HepG2 (cell line): Measurements from ENCODE around the gene BCCIP. TPM values are rescaled to one million over a fixed set of nuclear protein-coding genes. Genes with fewer than 3 reads are reported as not detected.

Experiments
- ATAC-seq: fragments of 200-7000 bp; cut with Tn5 transposase; 3 replicates; pipeline ENCODE4 v1.9.1; 2020; ENCODE audit warnings: mild to moderate bottlenecking, moderate library complexity
- BruUV-seq: library from RNA; stranded (reverse); fragments of 400-500 nt; replicated peaks from 2 replicates; lab custom pipeline; 2021; lab: Mats Ljungman, UMichigan
- CTCF ChIA-PET: fragments of 300-600 bp; formaldehyde crosslinking; extraction: SDS; loops from one replicate; lab custom pipeline; 2021; ENCODE audit warnings: low total read pairs, inconsistent platforms, low intra/inter-chr PET ratio; lab: Yijun Ruan, JAX
- POLR2A ChIA-PET: fragments of 350-600 bp; sonication (Branson Sonifier 250); formaldehyde crosslinking; loops from one replicate; lab custom pipeline; 2020; ENCODE audit warnings: antibody characterized with exemption, inconsistent platforms; lab: Yijun Ruan, JAX
- DNase-seq: peaks from one replicate; pipeline ENCODE4 v3.0.0-alpha.2; 2015; ENCODE audit warnings: low spot score
- FAIRE-seq: peaks from 3 replicates; lab custom pipeline; 2011; peaks lifted over from hg19 to GRCh38; lab: Jason Lieb, UNC
- H2AFZ ChIP-seq: one replicate; pipeline ENCODE4 v1.6.1; 2011; ENCODE audit warnings: low read length, inconsistent platforms
- H3K27ac ChIP-seq: fragments of 300-600 bp; 3 replicates; pipeline ENCODE4 v1.8.0; 2011; ENCODE audit warnings: mixed run types, mild to moderate bottlenecking, mixed read lengths, low read length, inconsistent platforms; ENCODE audit not compliant: insufficient read depth; ENCODE audit errors: extremely low read length
- H3K27me3 ChIP-seq, 2 experiments: fragments of 200-600 bp in 1 of 2; 2 replicates in 1 of 2; 3 replicates in 1 of 2; pipeline versions ENCODE4 v1.6.0 to v1.8.0; 2011; ENCODE audit warnings: low read length in 2 of 2, mild to moderate bottlenecking in 2 of 2, moderate library complexity in 2 of 2, inconsistent platforms in 1 of 2; ENCODE audit not compliant: insufficient read depth in 2 of 2, control insufficient read depth in 1 of 2
- H3K36me3 ChIP-seq, 2 experiments: fragments of 200-600 bp in 1 of 2; replicated peaks in 1 of 2; 2 replicates in 1 of 2; 3 replicates in 1 of 2; pipeline versions ENCODE4 v1.5.1 to v1.8.0; 2011; ENCODE audit warnings: low read length in 2 of 2, inconsistent platforms in 1 of 2; ENCODE audit not compliant: insufficient read depth in 2 of 2, control insufficient read depth in 1 of 2
- H3K4me1 ChIP-seq: 2 replicates; pipeline ENCODE4 v1.5.1; 2012; ENCODE audit warnings: low read length, inconsistent platforms; ENCODE audit not compliant: insufficient read depth
- H3K4me2 ChIP-seq: 2 replicates; pipeline ENCODE4 v1.6.0; 2011; ENCODE audit warnings: low read depth, low read length, inconsistent platforms
- H3K4me3 ChIP-seq, 3 experiments: fragments of 200-600 bp in 1 of 3; sonication (generic), shearing (Covaris generic) in 1 of 3; replicated peaks in 1 of 3; 2 replicates each; pipeline ENCODE4 v1.5.1; 2011 to 2016; ENCODE audit warnings: low read length in 3 of 3, inconsistent platforms in 2 of 3, low read depth in 2 of 3, mild to moderate bottlenecking in 2 of 3, control low read depth in 1 of 3, mixed read lengths in 1 of 3; ENCODE audit not compliant: insufficient read depth in 1 of 3
- H3K79me2 ChIP-seq: one replicate; pipeline ENCODE4 v1.6.1; 2011; ENCODE audit warnings: low read length, inconsistent platforms; ENCODE audit not compliant: insufficient read depth
- H3K9ac ChIP-seq: 2 replicates; pipeline ENCODE4 v1.6.0; 2011; ENCODE audit warnings: mild to moderate bottlenecking, low read depth, low read length, inconsistent platforms; ENCODE audit not compliant: insufficient read depth
- H3K9me3 ChIP-seq: 2 replicates; pipeline ENCODE4 v1.5.1; 2012; ENCODE audit warnings: mild to moderate bottlenecking, low read length
- H4K20me1 ChIP-seq: 2 replicates; pipeline ENCODE4 v1.6.0; 2011; ENCODE audit warnings: inconsistent platforms, mild to moderate bottlenecking, low read length, moderate library complexity; ENCODE audit not compliant: insufficient read depth
- CC2D1A ChIP-seq: sonication (generic); formaldehyde crosslinking; IDR thresholded peaks from 2 replicates; pipeline ENCODE4 v1.8.1; 2023; ENCODE audit warnings: mild to moderate bottlenecking, missing genetic modification reagents
- HNRNPUL1 ChIP-seq: fragments of 200-400 bp; formaldehyde crosslinking; IDR thresholded peaks from 2 replicates; pipeline ENCODE4 v1.6.1; 2017; ENCODE audit warnings: low read depth, mild to moderate bottlenecking, low read length, moderate library complexity
- PRDM4 ChIP-seq: sonication (generic); formaldehyde crosslinking; IDR thresholded peaks from 2 replicates; pipeline ENCODE4 v1.9.0; 2021; ENCODE audit warnings: missing genetic modification reagents, borderline replicate concordance
- RERE ChIP-seq: IDR thresholded peaks from 2 replicates; pipeline ENCODE4 v1.6.1; 2016; ENCODE audit warnings: low read depth, missing genetic modification reagents, missing compliant biosample characterization
- RFX1 ChIP-seq: fragments of 450-650 bp; IDR thresholded peaks from 2 replicates; pipeline ENCODE4 v1.6.1; 2017
- ZNF264 ChIP-seq: sonication (generic); formaldehyde crosslinking; IDR thresholded peaks from 2 replicates; pipeline ENCODE4 v1.4.0; 2020; ENCODE audit warnings: missing genetic modification reagents
- ZNF598 ChIP-seq: sonication (generic); formaldehyde crosslinking; IDR thresholded peaks from 2 replicates; pipeline ENCODE4 v1.5.1; 2020; ENCODE audit warnings: mild to moderate bottlenecking, missing genetic modification reagents, borderline replicate concordance
- ZNF660 ChIP-seq: sonication (generic); formaldehyde crosslinking; IDR thresholded peaks from 2 replicates; pipeline ENCODE4 v1.5.1; 2020; ENCODE audit warnings: mild to moderate bottlenecking, low read depth, missing genetic modification reagents, borderline replicate concordance
- WGBS: methylation state at CpG from one replicate; pipeline ENCODE4 v1.1.6; 2017; ENCODE audit warnings: low lambda C conversion rate; 5-methylcytosine and 5-hydroxymethylcytosine counted together
- in situ Hi-C: cut with HindIII; loops from 2 replicates; pipeline ENCODE4 v1.10.0; 2017; ENCODE audit warnings: low pct_unique_long_range_greater_than_20kb; ENCODE audit not compliant: extremely low pct_ligation_motif_present
- intact Hi-C: fragments of 100-400 bp; cut with micrococcal nuclease; formaldehyde crosslinking; loops from one replicate; pipeline ENCODE4 v1.10.0; 2022; ENCODE audit not compliant: unreplicated experiment
- polyA plus RNA-seq, 8 experiments: library from polyadenylated mRNA; depleted of rRNA in 3 of 8; stranded (reverse) in 7 of 8; unstranded in 1 of 8; fragments of >200 nt; fragmentation: Illumina TruSeq in 4 of 8; extraction: Trizol in 4 of 8; gene quantifications; 2 replicates each; pipeline versions ENCODE4 v1.2.1 to v1.2.3, GENCODE V29; 2011 to 2016; ENCODE audit warnings: low read depth in 4 of 8, missing spikeins in 1 of 8, mixed read lengths in 1 of 8; ENCODE audit not compliant: insufficient read depth in 1 of 8
- total RNA-seq, 5 experiments: library from RNA; depleted of rRNA; stranded (reverse); fragments of >200 nt; fragmentation: Illumina TruSeq; extraction: Trizol; gene quantifications; 2 replicates each; pipeline ENCODE4 v1.2.3, GENCODE V29; 2016; ENCODE audit warnings: low read depth in 1 of 5
- TF ChIP-seq, protein P1 (sequence below): sonication (generic); formaldehyde crosslinking; IDR thresholded peaks from 2 replicates; pipeline ENCODE4 v1.4.0; 2020; ENCODE audit warnings: mild to moderate bottlenecking, low read depth, missing genetic modification reagents
- TF ChIP-seq, protein P2 (sequence below): sonication (generic); formaldehyde crosslinking; conservative IDR thresholded peaks from 2 replicates; pipeline ENCODE4 v1.5.0; 2020; ENCODE audit warnings: missing genetic modification reagents

The BCCIP gene
- total and polyA plus RNA-seq, 2 of the 13 experiments (the other 11 are each of a cell fraction or from before 2014, with no cell fraction given), result 37.0 to 132 TPM

DNA sequence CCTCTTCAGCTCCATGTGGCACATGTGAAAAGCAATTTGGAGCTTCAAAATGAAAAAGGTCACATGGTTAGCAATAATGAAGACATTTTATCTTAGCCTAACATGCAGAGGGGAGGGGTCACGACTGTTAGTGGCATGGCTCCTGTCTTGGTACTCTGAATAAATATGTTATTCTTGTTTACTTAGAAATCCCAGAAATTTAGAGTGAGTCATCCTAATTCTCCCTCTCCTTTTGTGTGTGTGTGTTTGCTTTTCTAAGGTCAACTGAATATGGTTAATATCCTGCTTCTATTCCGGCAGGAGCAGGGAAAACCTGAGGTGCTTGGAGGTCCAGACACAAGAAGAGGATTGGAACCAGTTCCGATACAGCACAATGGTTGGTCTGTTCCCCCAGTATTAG is 17.6 kb downstream of the BCCIP start (continued):
- TF ChIP-seq, protein P1, sequence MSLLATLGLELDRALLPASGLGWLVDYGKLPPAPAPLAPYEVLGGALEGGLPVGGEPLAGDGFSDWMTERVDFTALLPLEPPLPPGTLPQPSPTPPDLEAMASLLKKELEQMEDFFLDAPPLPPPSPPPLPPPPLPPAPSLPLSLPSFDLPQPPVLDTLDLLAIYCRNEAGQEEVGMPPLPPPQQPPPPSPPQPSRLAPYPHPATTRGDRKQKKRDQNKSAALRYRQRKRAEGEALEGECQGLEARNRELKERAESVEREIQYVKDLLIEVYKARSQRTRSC, result no peak
- TF ChIP-seq CC2D1A (CRISPR knock-in tag), result no peak
- no peak for TF ChIP-seq ZNF264
- TF ChIP-seq, protein P2, sequence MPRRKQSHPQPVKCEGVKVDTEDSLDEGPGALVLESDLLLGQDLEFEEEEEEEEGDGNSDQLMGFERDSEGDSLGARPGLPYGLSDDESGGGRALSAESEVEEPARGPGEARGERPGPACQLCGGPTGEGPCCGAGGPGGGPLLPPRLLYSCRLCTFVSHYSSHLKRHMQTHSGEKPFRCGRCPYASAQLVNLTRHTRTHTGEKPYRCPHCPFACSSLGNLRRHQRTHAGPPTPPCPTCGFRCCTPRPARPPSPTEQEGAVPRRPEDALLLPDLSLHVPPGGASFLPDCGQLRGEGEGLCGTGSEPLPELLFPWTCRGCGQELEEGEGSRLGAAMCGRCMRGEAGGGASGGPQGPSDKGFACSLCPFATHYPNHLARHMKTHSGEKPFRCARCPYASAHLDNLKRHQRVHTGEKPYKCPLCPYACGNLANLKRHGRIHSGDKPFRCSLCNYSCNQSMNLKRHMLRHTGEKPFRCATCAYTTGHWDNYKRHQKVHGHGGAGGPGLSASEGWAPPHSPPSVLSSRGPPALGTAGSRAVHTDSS, result no peak

DNA sequence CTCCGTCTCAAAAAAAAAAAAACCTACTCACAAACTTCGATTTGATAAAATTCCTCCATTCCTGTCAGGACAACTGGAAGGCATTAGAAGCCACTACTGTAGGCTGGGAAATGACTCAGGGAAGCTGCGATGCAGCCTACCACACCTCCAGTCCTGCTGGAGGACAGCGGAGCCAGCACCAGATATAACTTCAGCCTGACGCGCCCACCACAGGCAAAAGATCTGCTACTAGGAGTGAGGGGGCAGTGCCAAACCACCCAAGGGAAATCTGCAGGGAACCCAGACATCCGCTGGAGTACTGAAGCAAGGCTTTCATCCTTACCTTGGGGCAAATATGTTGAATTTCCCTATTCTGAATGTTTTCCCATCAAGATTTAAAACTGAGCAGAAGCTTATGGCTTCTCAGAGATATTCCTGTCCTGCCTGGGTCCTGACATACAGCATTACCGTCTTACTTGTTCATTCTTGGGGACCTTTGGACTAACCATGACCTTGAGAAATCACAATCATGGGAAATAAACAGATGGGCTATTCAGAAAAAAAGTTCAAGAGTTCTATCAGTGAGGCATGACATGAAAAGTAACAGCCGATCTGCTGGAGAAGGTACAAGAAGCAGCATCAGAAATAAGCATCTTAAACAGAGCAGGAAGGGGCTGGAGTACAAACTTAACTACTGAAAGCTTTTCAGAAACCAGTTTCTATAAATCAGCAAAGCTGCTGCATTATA is 20.4 kb downstream of the BCCIP start:
- DNase-seq (no peak), ATAC-seq (no peak), FAIRE-seq (no peak)
- H3K4me2 ChIP-seq, result no peak overlapping the region
- H3K9me3 ChIP-seq, result no peaks in the 10 kb centered on the region
- no peaks in the 10 kb centered on the region for H3K27me3 ChIP-seq
- peaks cover 30% of the 10 kb centered on the region for H3K4me1 ChIP-seq
- H3K36me3 ChIP-seq, result peaks cover 13 to 38% of the 10 kb centered on the region in 2 experiments
- no peaks in the 10 kb centered on the region for H4K20me1 ChIP-seq
- no peak overlapping the region for H3K4me3 ChIP-seq
- in situ Hi-C loops (no loop called here), intact Hi-C loops (no loop called here)
- no peak overlapping the region for H3K9ac ChIP-seq
- WGBS, result 85% methylated on average over 9 of the region's 9 CpGs
- BruUV-seq, result no TSS peak
- no peak overlapping the region for H2AFZ ChIP-seq
- ChIA-PET CTCF (no interaction called here), POLR2A (interaction anchor here (1.2 kb wide), 1 partner anchor 21 kb away, joined by 6 read pairs; the partner anchor contains the start of genes BCCIP and UROS)
- H3K79me2 ChIP-seq, result no peaks in the 10 kb centered on the region
- no peak overlapping the region for H3K27ac ChIP-seq
- TF ChIP-seq ZNF598 (CRISPR knock-in tag) (no peak), RFX1 (no peak), ZNF660 (CRISPR knock-in tag) (no peak), PRDM4 (CRISPR knock-in tag) (no peak), HNRNPUL1 (no peak), RERE (CRISPR knock-in tag) (no peak)
